ENCODE measurements around the gene SCO2.

SCO2 gene

GRCh38 chr22:50532824-50533796 is 7.7 kb upstream of the SCO2 start:
- in situ Hi-C loops (cut with HindIII; ENCODE audit: low sequenced_read_pairs): no loop called here

GRCh38 chr22:50531962-50532674 is 6.7 kb upstream of the SCO2 start:
- in situ Hi-C loops (cut with HindIII; ENCODE audit: low sequenced_read_pairs): no loop called here

GRCh38 chr22:50531546-50531961 is 6.2 kb upstream of the SCO2 start:
- in situ Hi-C loops (cut with HindIII; ENCODE audit: low sequenced_read_pairs): no loop called here

- in situ Hi-C loops (cut with HindIII; ENCODE audit: low sequenced_read_pairs): no loop called here
Measured at GRCh38 chr22:50530877-50531545, 5.6 kb upstream of the SCO2 start.

- in situ Hi-C loops (cut with HindIII; ENCODE audit: low sequenced_read_pairs): no loop called here
Measured at GRCh38 chr22:50530580-50530876, 5.1 kb upstream of the SCO2 start.

GRCh38 chr22:50529897-50530579 is 4.6 kb upstream of the SCO2 start, which contains the start of gene TYMP:
TYMP (minus strand) TSS chr22:50530012; CDS start chr22:50529709, 303 bp downstream.
- in situ Hi-C loops (cut with HindIII; ENCODE audit: low sequenced_read_pairs): no loop called here

GRCh38 chr22:50529416-50529896 is 4.1 kb upstream of the SCO2 start:
- in situ Hi-C loops (cut with HindIII; ENCODE audit: low sequenced_read_pairs): no loop called here

GRCh38 chr22:50528682-50529415 is 3.5 kb upstream of the SCO2 start:
- in situ Hi-C loops (cut with HindIII; ENCODE audit: low sequenced_read_pairs): no loop called here

- in situ Hi-C loops (cut with HindIII; ENCODE audit: low sequenced_read_pairs): no loop called here
Measured at GRCh38 chr22:50527921-50528681, 2.7 kb upstream of the SCO2 start.

- in situ Hi-C loops (cut with HindIII; ENCODE audit: low sequenced_read_pairs): no loop called here
Measured at GRCh38 chr22:50526834-50527801, 1.7 kb upstream of the SCO2 start.

GRCh38 chr22:50526108-50526833 is 873 bp upstream of the SCO2 start:
- in situ Hi-C loops (cut with HindIII; ENCODE audit: low sequenced_read_pairs): no loop called here

- in situ Hi-C loops (cut with HindIII; ENCODE audit: low sequenced_read_pairs): no loop called here
Measured at GRCh38 chr22:50525858-50526107, 385 bp upstream of the SCO2 start.

GRCh38 chr22:50524676-50525103 is 708 bp downstream of the SCO2 start:
- in situ Hi-C loops (cut with HindIII; ENCODE audit: low sequenced_read_pairs): no loop called here

GRCh38 chr22:50523806-50524675 is 1.4 kb downstream of the SCO2 start:
- in situ Hi-C loops (cut with HindIII; ENCODE audit: low sequenced_read_pairs): no loop called here

- in situ Hi-C loops (cut with HindIII; ENCODE audit: low sequenced_read_pairs): no loop called here
Measured at GRCh38 chr22:50523458-50523805, 2.0 kb downstream of the SCO2 start.

GRCh38 chr22:50522806-50523438 is 2.5 kb downstream of the SCO2 start:
- in situ Hi-C loops (cut with HindIII; ENCODE audit: low sequenced_read_pairs): no loop called here
